G401.6 (cell line): ENCODE data around the gene AFMID.
"Not testable (repeated sequence)": the region's sequence is repeated elsewhere in the genome, so short reads cannot be mapped to it uniquely, and the experiment has no call there.

Experiments used
- FAIRE-seq: peaks from 2 replicates; lab custom pipeline; 2012; peaks lifted over from hg19 to GRCh38; lab: Jason Lieb, UNC

AFMID gene

GRCh38 chr17:78238823-78239488 is 51.8 kb downstream of the AFMID start:
- FAIRE-seq, result no peak

DNA sequence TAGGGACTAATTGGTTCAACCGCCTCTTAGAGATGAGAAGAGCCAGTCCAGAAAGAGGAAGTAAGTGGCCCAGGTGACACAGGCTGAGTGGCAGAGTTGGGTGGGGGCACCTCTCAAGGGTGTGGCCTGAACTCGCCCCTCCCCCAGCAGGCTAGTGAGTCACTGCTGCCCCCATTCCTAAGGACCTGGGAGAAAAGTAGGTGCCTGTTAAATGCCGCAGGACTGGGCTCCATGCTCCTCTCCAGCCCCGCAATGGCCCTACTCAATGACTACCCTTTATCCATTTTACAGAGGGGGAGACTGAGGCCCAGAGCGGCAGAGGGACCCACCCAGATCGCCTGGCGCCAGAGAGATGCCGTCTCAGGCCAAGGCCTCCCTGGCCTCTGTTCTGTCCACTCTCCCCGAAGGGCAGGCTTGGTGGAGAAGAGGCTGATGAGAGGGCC is 52.3 kb downstream of the AFMID start:
- no peak for FAIRE-seq

DNA sequence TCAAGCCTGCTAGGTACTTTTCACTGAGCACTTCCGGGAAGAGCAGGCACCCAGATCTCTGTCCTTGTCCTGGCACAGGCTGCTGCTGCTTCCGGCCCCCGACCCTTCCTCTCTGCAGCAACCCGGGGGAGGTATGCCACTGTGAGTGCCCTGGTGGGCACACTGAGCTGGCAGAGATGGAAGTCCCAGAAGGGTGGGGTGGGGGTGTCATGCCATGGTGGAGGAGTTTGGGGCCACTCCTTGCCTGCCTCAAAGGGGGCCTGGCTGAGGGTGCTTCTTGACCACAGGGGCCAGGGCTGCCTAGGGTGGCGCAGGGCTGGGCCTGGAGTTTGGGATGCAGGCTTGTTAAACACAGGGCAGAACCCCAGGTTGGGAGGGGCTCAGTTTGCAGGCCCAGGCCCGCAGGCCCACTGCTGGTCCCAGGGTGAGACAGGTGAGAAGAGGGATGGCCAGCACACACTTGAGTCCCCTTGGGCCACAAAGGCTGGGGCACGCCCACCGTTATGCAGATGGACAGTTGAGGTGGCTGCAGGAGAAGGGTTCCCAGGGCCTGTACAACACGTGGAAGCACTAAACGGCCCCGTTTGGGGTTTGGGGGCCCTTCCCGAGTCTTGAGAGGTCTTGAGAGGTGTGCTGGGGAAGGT is 53.0 kb downstream of the AFMID start:
- no peak for FAIRE-seq

- FAIRE-seq, result no peak
Measured at GRCh38 chr17:78240839-78241238, 53.7 kb downstream of the AFMID start.

DNA sequence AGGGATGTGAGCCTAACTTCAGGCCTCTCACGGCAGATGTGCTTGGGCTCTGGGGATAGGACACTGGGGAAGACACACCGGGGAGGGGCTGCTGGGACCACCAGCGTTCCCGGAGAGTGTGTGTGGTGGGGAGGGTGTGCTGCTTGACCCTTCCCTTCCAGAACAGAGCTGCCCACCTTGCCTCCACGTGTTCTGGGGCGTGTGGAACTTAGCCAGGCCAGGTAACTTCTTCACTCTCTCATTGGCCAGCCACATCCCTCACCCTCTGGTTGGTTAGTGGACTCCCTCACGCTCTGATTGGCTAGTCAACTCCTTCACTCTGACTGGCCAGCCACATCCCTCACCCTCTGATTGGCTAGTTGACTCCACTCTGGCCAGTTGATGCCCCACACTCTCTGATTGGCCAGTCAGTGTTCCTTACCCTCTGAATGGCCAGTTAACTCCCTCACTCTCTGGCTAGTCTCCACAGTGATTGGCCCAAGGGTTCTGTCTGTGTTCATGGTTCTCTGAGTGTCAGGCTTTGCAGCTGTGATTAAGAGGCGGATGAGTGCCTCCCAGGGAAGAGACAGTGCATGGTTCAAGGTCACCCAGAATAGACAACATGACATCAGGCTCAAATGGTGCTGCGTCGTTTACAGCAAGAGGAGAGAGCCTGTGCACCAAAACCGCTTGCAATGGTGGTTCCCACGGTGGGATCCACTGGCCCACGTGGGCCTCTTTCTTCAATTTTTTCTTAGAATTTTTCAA is 54.3 kb downstream of the AFMID start:
- peak; percentile 40 for FAIRE-seq

DNA sequence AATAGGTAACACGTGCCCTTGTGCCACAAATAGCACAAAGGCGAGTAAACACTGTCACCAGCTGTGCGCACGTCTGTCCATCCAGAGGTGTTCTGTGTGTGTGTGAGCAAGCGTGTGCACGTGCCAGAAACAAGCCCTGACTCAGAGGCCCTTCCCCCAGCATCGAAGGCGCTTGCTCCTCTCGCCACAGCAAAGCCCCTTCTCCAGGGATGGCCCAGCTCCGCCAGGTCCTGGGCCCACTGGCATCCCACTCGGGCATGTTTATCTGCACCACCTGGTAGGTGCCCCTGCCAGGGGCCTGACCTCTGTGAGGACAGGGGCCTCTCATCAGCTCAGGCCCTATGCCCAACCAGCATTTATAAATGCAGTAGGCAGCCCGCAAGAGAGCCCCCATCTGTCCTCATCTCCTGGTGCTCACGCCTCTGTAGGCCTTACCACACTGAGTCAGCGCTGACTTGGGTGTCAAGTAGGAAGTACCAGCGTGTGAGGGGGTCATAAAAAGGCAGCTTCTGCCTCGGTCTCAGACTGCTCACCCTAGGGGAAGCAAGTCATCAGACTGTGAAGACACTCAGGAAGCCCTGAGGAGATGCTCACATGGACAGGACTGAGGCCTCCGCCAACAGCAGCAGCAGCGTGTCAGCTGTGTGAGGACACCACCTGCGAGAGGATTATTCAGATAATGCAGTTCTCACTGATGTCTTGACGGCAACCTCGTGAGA is 55.0 kb downstream of the AFMID start:
- FAIRE-seq, result no peak

DNA sequence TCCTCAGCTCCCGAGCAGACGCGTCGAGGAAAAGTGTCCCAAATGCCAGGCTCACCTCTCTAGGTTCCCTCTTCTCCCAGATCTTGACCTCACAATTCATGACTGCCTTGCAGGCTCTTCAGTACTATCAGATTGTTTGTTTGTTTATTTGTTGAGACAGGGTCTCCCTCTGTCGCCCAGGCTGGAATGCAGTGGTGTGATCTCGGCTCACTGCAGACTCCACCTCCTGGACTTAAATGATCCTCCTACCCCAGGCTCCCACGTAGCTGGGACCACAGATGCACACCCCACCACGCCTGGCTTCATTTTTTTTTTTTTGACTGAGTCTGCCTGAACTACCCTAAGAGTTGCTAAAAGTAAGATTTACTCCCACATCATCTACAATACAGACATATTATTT is 60.1 kb downstream of the AFMID start:
- no peak for FAIRE-seq

DNA sequence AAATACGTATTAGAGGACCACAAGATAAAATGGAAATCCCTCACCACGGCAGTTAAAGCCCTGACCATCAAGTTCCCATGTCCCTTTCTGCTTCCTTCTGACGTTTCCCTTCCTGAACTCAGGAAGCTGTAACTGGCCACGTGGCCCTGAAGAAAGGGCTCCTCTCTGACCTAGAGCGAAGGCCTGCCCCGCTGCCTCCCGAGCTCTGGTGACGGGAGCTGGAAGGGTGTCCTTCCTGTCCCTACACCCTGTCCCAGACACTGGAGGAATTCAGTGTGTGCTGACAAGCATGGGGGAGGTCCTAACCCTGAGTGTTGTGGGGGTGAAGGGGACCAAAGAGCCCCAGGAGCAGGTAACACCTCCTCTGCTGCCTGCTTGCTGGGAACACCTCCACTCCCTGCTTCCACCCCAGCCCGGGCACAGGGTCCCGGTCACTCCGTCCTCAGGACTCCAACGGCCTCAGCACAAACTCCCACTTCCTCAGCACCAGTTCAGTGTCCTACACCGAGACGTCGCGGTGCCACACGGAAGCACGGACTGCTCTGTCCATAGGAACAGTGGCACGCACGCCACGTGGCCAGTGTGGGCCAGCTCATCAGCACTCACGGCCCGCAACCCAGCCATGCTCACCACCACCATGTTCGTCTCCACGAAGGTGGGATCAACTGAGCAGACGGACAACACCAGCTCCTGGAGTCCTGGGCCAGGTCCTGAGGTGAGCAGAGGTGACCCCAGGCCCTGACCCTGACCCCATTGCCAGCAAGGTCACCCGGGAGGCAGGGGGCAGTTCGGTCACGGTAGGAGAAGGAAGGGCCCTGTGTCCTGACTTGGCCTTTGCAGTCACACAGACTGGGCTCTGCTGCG is 61.1 kb downstream of the AFMID start:
- no peak for FAIRE-seq

- no peak for FAIRE-seq
Measured at GRCh38 chr17:78249074-78249817, 62.1 kb downstream of the AFMID start.

DNA sequence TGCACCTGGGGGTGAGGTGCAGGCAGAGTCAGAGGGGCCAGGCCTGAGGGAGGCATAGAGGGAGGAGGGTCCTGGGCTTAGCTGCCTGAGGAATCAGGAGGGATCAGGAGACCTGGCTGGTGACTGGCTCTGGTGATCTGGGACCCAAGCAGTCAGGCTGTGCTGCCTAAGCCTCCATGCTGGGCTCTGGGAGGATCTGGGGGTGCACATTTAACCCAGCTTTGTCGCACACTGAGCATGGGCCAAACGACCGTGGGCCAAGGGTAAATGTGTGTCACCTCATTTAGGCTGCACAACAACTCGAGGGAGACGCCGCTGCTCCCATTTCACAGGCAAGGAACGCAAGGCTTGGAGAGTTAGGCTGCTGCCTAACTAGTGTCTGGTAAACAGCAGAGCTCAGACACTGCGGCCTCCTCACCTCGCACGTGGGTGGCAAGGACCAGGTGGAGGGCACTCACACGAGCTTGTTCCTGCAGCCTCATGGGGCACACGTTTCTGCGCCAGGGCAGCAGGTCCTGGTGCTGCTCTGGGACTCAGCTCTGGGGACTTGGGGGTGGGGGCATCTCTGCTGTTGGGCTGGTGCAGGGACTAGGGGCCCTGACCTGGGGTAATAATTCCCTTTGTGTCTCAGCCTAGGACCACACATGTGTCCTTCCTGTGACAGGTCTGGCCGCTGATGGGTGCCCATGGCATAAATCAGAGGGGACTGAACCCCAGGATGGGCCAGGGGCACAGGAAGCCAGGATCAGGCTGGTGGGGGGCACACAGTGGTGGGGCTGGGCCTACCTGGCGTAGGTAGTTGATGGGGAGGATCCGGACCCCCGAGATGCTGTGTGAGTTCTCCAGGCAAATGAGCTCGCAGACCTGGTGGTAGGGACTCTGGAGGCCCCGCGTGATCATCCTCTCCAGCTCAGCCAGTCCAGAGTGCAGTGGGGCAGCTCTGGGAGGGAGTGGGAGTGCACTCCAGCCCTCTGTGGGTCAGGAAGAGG is 63.0 kb downstream of the AFMID start:
- no peak for FAIRE-seq

DNA sequence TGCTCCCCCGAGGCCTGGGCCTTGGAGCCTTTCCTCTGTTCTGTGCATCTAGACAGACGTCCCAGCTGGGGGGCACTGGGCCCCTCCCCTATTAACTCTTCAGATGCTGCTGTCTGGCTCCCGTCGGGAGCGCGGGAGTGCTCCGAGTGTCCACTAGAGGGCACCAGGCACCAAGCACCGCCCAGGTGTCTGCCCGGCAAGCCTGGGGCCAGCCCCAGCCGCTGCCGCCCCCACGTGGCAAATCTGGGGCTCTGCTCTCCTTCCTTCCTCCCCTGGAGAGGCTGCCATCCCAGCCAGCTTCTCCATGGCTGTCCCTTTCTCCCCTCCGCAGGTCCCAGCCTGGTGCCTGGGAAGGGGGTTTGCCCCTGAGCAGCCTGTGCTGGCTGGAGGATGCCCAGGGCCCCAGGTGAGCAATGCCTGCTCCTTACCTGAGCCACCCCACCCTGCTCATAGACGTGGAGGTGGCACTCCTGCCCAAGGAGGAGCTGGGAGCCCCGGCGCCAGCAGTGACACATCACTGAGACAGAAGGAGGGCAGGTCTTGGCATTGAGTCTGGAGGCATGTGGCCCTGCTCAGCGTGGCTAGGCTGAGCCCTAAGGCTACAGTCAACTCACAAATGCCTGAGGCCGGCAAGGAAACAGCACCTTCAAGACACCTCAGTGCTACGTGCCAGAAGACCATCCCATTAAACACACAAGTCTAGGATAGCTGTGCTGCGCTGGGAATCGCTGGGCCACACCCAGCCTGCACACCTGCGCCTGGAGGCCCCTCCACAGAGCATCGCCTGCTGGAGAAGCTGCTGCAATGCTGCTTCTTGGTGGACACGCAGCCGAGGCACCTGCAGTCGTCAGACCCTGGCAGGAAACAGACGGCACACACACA is 64.0 kb downstream of the AFMID start:
- FAIRE-seq, result peak; percentile 68

DNA sequence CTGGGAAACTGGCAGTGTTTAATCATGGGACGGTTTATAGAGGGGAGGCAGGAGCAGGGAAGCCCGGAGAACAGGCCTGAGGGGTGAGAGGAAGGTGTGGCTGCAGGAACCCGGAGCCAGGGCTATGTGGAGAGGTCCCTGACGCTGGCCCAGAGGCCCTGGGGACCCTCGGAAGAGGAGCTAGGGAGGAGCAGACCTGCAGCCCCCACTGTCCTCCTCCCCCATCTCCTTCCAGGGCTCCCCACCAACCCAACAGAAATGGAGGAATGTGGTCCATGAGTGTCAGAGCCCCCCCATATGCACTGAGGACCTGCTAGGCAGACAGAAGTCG is 64.6 kb downstream of the AFMID start:
- no peak for FAIRE-seq

DNA sequence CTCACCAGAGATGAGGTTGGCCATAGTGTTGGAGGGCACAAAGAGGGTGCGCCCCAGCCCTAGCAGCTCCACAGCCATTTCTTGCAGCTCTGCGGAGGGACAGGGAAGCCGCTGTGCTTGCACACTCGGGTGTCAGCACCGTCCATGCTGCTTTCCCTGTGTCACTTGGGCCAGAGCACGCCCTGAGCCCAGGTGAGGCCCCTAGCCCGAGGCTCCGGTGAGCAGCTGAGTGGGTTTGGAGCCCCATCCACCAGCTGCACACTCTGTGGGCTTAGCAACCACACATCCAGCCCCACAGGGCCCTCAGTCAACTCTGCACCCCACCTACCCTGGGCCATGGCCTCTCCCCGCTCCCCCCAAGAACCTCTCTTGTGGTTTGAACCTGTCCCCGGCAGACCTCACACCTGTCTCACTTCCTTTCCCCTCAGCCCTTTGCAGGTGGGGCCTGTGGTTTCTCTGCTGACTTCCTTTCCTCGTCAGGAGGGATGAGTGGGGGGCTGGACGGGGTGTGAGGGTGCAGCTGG is 65.0 kb downstream of the AFMID start:
- FAIRE-seq, result no peak

- no peak for FAIRE-seq
Measured at GRCh38 chr17:78252701-78253635, 65.8 kb downstream of the AFMID start.

DNA sequence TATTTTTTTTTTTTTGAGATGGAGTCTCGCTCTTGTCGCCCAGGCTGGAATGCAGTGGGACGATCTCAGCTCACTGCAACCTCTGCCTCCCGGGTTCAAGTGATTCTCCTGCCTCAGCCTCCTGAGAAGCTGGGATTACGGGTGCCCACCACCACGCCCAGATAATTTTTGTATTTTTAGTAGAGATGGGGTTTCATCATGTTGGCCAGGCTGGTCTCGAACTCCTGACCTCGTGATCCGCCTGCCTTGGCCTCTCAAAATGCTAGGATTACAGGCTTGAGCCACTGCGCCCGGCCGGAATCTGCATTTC is 66.4 kb downstream of the AFMID start:
- FAIRE-seq, result not testable (repeated sequence)

- FAIRE-seq, result no peak
Measured at GRCh38 chr17:78253946-78254672, 66.9 kb downstream of the AFMID start.

DNA sequence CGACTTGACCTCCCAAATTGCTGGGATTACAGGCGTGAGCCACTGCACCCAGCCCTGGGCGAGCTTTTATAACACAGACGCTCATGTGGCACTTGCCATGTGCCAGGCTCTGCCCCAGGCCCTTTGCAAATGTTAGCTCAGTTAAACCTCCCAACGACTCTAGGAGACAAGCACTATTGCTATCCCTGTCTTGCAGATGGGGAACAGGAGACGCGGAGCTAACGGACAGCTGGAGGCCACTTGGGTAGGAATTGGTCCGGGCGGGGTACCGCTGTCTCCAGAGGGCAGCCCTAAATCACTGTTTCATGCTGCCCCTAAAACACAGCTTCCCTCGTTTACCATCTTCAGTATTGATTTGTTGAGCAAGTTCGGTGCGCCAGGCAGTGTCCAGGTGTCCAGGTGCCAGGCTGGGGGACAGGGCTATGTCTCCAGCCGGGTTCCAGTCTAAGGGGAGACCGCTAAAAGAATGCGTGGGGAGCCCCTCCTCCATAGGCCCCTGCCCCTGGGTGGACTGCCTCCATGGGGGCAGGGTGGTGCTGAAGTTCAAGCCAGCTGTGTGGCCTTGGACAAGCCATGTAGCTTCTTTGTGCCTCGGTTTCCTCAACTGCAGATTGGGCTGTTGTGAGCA is 68.0 kb downstream of the AFMID start:
- FAIRE-seq, result no peak
